HepG2 (cell line): ENCODE measurements around the gene MYRIP. TPM values are rescaled to one million over a fixed set of nuclear protein-coding genes. Genes with fewer than 3 reads are reported as not detected.

Experiments
- ATAC-seq: fragments of 200-7000 bp; cut with Tn5 transposase; 3 replicates; pipeline ENCODE4 v1.9.1; 2020; ENCODE audit warnings: mild to moderate bottlenecking, moderate library complexity
- BruUV-seq: library from RNA; stranded (reverse); fragments of 400-500 nt; replicated peaks from 2 replicates; lab custom pipeline; 2021; lab: Mats Ljungman, UMichigan
- CTCF ChIA-PET: fragments of 300-600 bp; formaldehyde crosslinking; extraction: SDS; loops from one replicate; lab custom pipeline; 2021; ENCODE audit warnings: low total read pairs, inconsistent platforms, low intra/inter-chr PET ratio; lab: Yijun Ruan, JAX
- POLR2A ChIA-PET: fragments of 350-600 bp; sonication (Branson Sonifier 250); formaldehyde crosslinking; loops from one replicate; lab custom pipeline; 2020; ENCODE audit warnings: antibody characterized with exemption, inconsistent platforms; lab: Yijun Ruan, JAX
- DNase-seq: peaks from one replicate; pipeline ENCODE4 v3.0.0-alpha.2; 2015; ENCODE audit warnings: low spot score
- FAIRE-seq: peaks from 3 replicates; lab custom pipeline; 2011; peaks lifted over from hg19 to GRCh38; lab: Jason Lieb, UNC
- H2AFZ ChIP-seq: one replicate; pipeline ENCODE4 v1.6.1; 2011; ENCODE audit warnings: low read length, inconsistent platforms
- H3K27ac ChIP-seq: fragments of 300-600 bp; 3 replicates; pipeline ENCODE4 v1.8.0; 2011; ENCODE audit warnings: mixed run types, mild to moderate bottlenecking, mixed read lengths, low read length, inconsistent platforms; ENCODE audit not compliant: insufficient read depth; ENCODE audit errors: extremely low read length
- H3K27me3 ChIP-seq, 2 experiments: fragments of 200-600 bp in 1 of 2; 2 replicates in 1 of 2; 3 replicates in 1 of 2; pipeline versions ENCODE4 v1.6.0 to v1.8.0; 2011; ENCODE audit warnings: low read length in 2 of 2, mild to moderate bottlenecking in 2 of 2, moderate library complexity in 2 of 2, inconsistent platforms in 1 of 2; ENCODE audit not compliant: insufficient read depth in 2 of 2, control insufficient read depth in 1 of 2
- H3K36me3 ChIP-seq, 2 experiments: fragments of 200-600 bp in 1 of 2; replicated peaks in 1 of 2; 2 replicates in 1 of 2; 3 replicates in 1 of 2; pipeline versions ENCODE4 v1.5.1 to v1.8.0; 2011; ENCODE audit warnings: low read length in 2 of 2, inconsistent platforms in 1 of 2; ENCODE audit not compliant: insufficient read depth in 2 of 2, control insufficient read depth in 1 of 2
- H3K4me1 ChIP-seq: 2 replicates; pipeline ENCODE4 v1.5.1; 2012; ENCODE audit warnings: low read length, inconsistent platforms; ENCODE audit not compliant: insufficient read depth
- H3K4me2 ChIP-seq: 2 replicates; pipeline ENCODE4 v1.6.0; 2011; ENCODE audit warnings: low read depth, low read length, inconsistent platforms
- H3K4me3 ChIP-seq, 3 experiments: fragments of 200-600 bp in 1 of 3; sonication (generic), shearing (Covaris generic) in 1 of 3; replicated peaks in 1 of 3; 2 replicates each; pipeline ENCODE4 v1.5.1; 2011 to 2016; ENCODE audit warnings: low read length in 3 of 3, inconsistent platforms in 2 of 3, low read depth in 2 of 3, mild to moderate bottlenecking in 2 of 3, control low read depth in 1 of 3, mixed read lengths in 1 of 3; ENCODE audit not compliant: insufficient read depth in 1 of 3
- H3K79me2 ChIP-seq: one replicate; pipeline ENCODE4 v1.6.1; 2011; ENCODE audit warnings: low read length, inconsistent platforms; ENCODE audit not compliant: insufficient read depth
- H3K9ac ChIP-seq: 2 replicates; pipeline ENCODE4 v1.6.0; 2011; ENCODE audit warnings: mild to moderate bottlenecking, low read depth, low read length, inconsistent platforms; ENCODE audit not compliant: insufficient read depth
- H3K9me3 ChIP-seq: 2 replicates; pipeline ENCODE4 v1.5.1; 2012; ENCODE audit warnings: mild to moderate bottlenecking, low read length
- H4K20me1 ChIP-seq: 2 replicates; pipeline ENCODE4 v1.6.0; 2011; ENCODE audit warnings: inconsistent platforms, mild to moderate bottlenecking, low read length, moderate library complexity; ENCODE audit not compliant: insufficient read depth
- CBX5 ChIP-seq: sonication (generic); formaldehyde crosslinking; IDR thresholded peaks from 2 replicates; pipeline ENCODE4 v1.4.0; 2020; ENCODE audit warnings: missing genetic modification reagents, borderline replicate concordance
- CHD4 ChIP-seq: fragments of 200-600 bp; sonication (generic); IDR thresholded peaks from 2 replicates; pipeline ENCODE4 v1.7.0; 2017; ENCODE audit warnings: mild to moderate bottlenecking, low read length, borderline replicate concordance
- FOXK2 ChIP-seq: fragments of 450-650 bp; IDR thresholded peaks from 2 replicates; pipeline ENCODE4 v1.6.1; 2016
- RAD51 ChIP-seq: fragments of 450-650 bp; IDR thresholded peaks from 2 replicates; pipeline ENCODE4 v1.6.1; 2016; ENCODE audit warnings: borderline replicate concordance
- SRF ChIP-seq: IDR thresholded peaks from 2 replicates; pipeline ENCODE4 v1.6.1; 2011; ENCODE audit warnings: mild to moderate bottlenecking, low read depth, low read length, moderate library complexity
- TFDP2 ChIP-seq: sonication (generic); formaldehyde crosslinking; IDR thresholded peaks from 2 replicates; pipeline ENCODE4 v1.4.0; 2020; ENCODE audit warnings: missing genetic modification reagents
- YY1 ChIP-seq: IDR thresholded peaks from 2 replicates; pipeline ENCODE4 v1.6.1; 2011; ENCODE audit warnings: low read length, low read depth, moderate library complexity, mild to moderate bottlenecking; ENCODE audit not compliant: insufficient read depth, insufficient replicate concordance
- ZNF12 ChIP-seq: sonication (generic); formaldehyde crosslinking; IDR thresholded peaks from 2 replicates; pipeline ENCODE4 v1.5.0; 2020; ENCODE audit warnings: missing genetic modification reagents
- ZNF841 ChIP-seq: sonication (generic); formaldehyde crosslinking; IDR thresholded peaks from 2 replicates; pipeline ENCODE4 v1.8.1; 2023; ENCODE audit warnings: missing genetic modification reagents, borderline replicate concordance
- WGBS: methylation state at CpG from one replicate; pipeline ENCODE4 v1.1.6; 2017; ENCODE audit warnings: low lambda C conversion rate; 5-methylcytosine and 5-hydroxymethylcytosine counted together
- in situ Hi-C: cut with HindIII; loops from 2 replicates; pipeline ENCODE4 v1.10.0; 2017; ENCODE audit warnings: low pct_unique_long_range_greater_than_20kb; ENCODE audit not compliant: extremely low pct_ligation_motif_present
- intact Hi-C: fragments of 100-400 bp; cut with micrococcal nuclease; formaldehyde crosslinking; loops from one replicate; pipeline ENCODE4 v1.10.0; 2022; ENCODE audit not compliant: unreplicated experiment
- polyA plus RNA-seq, 8 experiments: library from polyadenylated mRNA; depleted of rRNA in 3 of 8; stranded (reverse) in 7 of 8; unstranded in 1 of 8; fragments of >200 nt; fragmentation: Illumina TruSeq in 4 of 8; extraction: Trizol in 4 of 8; gene quantifications; 2 replicates each; pipeline versions ENCODE4 v1.2.1 to v1.2.3, GENCODE V29; 2011 to 2016; ENCODE audit warnings: low read depth in 4 of 8, missing spikeins in 1 of 8, mixed read lengths in 1 of 8; ENCODE audit not compliant: insufficient read depth in 1 of 8
- total RNA-seq, 5 experiments: library from RNA; depleted of rRNA; stranded (reverse); fragments of >200 nt; fragmentation: Illumina TruSeq; extraction: Trizol; gene quantifications; 2 replicates each; pipeline ENCODE4 v1.2.3, GENCODE V29; 2016; ENCODE audit warnings: low read depth in 1 of 5

Gene MYRIP
- total and polyA plus RNA-seq, 2 of the 13 experiments (the other 11 are each of a cell fraction or from before 2014, with no cell fraction given): 0.64 to 0.84 TPM

GRCh38 chr3:39971559-39972031, 162.2 kb downstream of the MYRIP start:
- Histone ChIP-seq H3K27ac (no peak overlapping the region), H4K20me1 (no peaks in the 10 kb centered on the region), H2AFZ (no peak overlapping the region), H3K27me3 (no peaks in the 10 kb centered on the region; a peak in 1 of 5 replicates), H3K4me3 (no peak overlapping the region), H3K9me3 (no peaks in the 10 kb centered on the region), H3K9ac (no peak overlapping the region), H3K4me2 (no peak overlapping the region), H3K4me1 (no peaks in the 10 kb centered on the region), H3K79me2 (no peaks in the 10 kb centered on the region), H3K36me3 (no peaks in the 10 kb centered on the region)
- BruUV-seq: no TSS peak
- FAIRE-seq: no peak
- no peak for ATAC-seq
- TF ChIP-seq ZNF841 (no peak), ZNF12 (CRISPR knock-in tag) (no peak), CHD4 (no peak), YY1 (no peak), TFDP2 (CRISPR knock-in tag) (no peak), CBX5 (CRISPR knock-in tag) (no peak)
- POLR2A ChIA-PET: no interaction called here
- intact Hi-C loops: loop anchor here (1.0 kb wide), 1 partner anchor 159 kb away; no protein-coding TSS in a partner anchor
- no peak for DNase-seq
- CTCF ChIA-PET: no interaction called here
- WGBS: 65% methylated on average over 3 of the region's 3 CpGs
- in situ Hi-C loops: no loop called here

DNA sequence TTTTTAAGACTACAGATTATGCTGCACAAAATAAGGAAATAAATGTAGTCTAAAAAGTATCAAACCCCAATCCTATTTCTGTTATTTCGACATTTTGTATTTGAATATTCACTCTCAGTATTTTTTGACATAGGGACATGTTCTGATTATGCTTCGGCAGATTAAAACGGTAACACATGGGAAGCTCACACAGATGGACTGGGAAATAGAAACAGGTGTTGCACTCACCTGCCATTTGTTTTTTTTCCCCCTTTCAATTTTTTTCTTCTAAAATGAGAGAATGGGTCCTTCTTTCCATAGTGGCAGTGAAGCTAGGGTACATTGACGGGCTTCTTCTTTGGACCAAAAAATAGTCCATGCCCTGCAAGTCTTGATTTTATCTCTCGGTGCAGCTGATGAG, 163.1 kb downstream of the MYRIP start:
- Histone ChIP-seq H3K4me2 (no peak overlapping the region), H3K79me2 (no peaks in the 10 kb centered on the region), H3K36me3 (no peaks in the 10 kb centered on the region), H2AFZ (no peak overlapping the region), H3K4me1 (no peaks in the 10 kb centered on the region), H3K4me3 (no peak overlapping the region)
- no peak for DNase-seq
- intact Hi-C loops (no loop called here), in situ Hi-C loops (no loop called here)
- FAIRE-seq: no peak
- ChIA-PET CTCF (no interaction called here), POLR2A (no interaction called here)
- ATAC-seq: no peak
- TF ChIP-seq SRF (no peak), RAD51 (no peak), FOXK2 (no peak)
- TF ChIP-seq, all 625 proteins: peak for 0
- BruUV-seq: no TSS peak
- H4K20me1 ChIP-seq: no peaks in the 10 kb centered on the region
- H3K27ac ChIP-seq: no peak overlapping the region
- WGBS: 63% methylated on average over 5 of the region's 5 CpGs
- no peak overlapping the region for H3K9ac ChIP-seq
- no peaks in the 10 kb centered on the region; a peak in 1 of 5 replicates for H3K27me3 ChIP-seq
- H3K9me3 ChIP-seq: no peaks in the 10 kb centered on the region
